Activated CD4-positive, alpha-beta T cell treated with anti-CD3 and anti-CD28 coated beads for 4 hours (primary cell): Measurements from ENCODE around the gene B3GALT2.
A peak's percentile ranks its signal among the peaks of the same experiment; 100 is the strongest.
"Not testable (repeated sequence)": the region's sequence is repeated elsewhere in the genome, so short reads cannot be mapped to it uniquely, and the experiment has no call there.

Source experiments
- DNase-seq, 2 donors: peaks; one replicate each; pipeline ENCODE4 v3.0.0-alpha.2; 2020

The B3GALT2 gene, protein sequence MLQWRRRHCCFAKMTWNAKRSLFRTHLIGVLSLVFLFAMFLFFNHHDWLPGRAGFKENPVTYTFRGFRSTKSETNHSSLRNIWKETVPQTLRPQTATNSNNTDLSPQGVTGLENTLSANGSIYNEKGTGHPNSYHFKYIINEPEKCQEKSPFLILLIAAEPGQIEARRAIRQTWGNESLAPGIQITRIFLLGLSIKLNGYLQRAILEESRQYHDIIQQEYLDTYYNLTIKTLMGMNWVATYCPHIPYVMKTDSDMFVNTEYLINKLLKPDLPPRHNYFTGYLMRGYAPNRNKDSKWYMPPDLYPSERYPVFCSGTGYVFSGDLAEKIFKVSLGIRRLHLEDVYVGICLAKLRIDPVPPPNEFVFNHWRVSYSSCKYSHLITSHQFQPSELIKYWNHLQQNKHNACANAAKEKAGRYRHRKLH

DNA sequence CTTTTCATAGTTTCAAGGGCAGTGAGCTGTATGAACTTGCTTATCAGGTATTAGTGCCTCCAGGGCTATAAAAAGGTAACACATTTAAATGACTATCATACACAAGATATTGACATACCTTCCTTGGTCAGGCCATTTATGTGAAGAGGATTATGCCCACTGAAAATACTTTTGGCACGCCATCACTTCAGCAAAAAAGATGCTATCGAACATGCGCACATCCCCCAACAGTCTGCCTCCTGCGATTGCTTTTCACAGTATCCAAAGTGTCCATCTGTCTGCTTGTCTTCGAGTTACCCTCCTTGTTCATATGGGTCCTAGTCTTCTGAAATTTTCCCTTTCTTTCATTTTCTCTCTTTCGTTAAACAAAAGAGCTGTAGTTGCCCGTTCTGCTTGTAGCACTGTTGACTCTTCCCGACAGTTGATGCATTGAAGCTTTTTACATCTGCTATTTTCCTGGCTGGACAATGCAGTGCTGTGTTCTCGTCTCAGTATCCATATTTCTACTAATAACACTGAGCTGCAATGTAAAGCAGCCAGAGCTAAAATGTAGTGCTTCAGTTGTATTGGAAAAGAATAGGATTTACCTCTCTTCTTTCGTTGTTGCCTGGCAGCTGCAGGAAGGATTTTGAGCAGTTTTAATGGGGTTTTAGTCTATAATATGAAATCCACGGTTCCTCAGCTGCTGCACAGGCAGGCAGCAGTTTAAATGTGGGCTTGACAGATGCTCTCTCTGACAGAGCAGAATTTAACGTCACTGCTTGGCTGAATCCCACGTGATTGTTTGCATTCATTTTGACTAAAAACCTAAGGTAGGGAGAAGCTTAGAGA is at the start of gene B3GALT2:
TSS of gene B3GALT2 (minus strand) at position 713 of the 831 bp plus-strand sequence. CDS start 5,051 bp downstream, outside the sequence.
- DNase-seq, result peak in 1 of 2 donors; percentile 6

DNA sequence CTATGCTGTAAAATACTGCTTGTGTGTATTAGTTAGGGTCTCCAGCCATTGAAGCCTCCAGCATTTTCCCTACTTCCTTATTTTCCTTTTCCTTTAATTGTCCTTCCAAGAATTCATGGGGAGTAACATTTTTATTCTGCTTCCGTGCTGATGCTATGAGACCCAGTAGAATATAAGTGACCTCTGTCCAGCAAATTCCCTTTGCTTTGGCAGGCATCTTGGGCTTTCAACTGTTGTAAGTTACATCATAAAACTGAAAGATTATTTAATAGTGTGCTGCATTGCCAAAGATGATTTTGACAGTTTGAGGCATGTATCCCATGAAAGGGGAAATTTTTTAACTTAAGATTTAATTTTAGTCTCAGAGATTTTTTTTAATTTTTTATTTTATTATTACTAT is 48.1 kb upstream of the B3GALT2 start:
- DNase-seq, result no peak

DNA sequence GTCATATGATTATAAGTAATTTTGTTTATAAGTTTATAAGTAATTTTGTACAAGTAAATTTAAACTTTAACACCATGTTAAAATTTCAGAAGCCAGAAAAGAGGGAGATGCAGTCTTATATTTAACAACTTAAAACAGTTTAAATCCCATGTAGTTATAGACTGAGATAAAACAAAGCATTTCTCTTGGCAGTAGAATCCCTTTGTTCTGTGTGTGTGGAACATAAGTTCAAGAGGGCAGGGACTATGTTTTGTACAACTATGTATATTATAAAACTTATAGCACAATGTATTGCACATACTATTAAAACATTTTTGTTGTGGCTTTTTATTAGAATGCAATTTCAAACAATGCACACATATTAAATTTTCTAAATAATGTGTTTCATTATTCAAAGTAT is 44.7 kb upstream of the B3GALT2 start:
- DNase-seq, result not testable (repeated sequence)

DNA sequence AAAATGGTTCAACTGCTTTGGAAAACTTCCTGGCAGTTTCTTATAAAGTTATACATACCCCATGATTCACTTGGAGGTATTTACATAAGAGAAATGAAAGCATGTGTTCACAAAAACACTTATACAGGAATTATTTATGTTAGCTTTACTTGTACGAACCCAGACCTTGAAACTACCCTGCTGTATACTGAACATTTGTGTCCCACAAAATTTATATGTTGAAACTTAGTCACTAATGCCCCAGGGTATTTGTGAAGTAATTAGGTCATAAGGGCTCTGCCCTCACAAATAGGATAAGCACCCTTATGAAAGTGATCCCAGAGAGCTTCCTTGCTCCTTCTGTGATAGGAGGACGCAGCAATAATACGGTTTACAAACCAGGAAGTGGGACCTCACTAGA is 42.7 kb upstream of the B3GALT2 start:
- no peak for DNase-seq

DNA sequence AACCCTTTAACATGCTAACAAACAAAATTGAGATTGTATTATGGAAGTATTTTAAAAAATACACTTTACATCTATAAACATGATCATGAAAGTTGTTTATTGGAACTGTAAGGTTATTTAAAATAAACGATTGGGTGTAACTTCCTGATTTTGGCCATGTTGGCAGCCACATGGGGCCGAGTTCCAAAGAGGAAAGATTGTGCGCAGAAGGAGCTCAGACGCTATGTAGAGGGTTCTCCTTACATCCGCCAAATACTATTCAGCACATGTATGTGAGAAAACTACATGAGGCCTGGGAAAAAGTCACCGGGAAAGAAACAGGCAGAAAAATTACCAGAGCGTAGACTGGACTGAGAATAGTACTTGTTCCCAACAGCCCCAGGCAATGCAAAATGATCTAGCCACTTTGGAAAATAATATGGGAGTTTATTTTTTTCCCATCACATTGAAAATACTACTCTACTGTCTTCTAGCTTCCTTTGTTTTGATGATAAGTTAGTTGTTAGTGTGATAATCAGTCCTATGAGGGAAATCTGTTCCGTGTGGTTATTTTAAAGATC is 35.7 kb upstream of the B3GALT2 start:
- DNase-seq, result no peak

DNA sequence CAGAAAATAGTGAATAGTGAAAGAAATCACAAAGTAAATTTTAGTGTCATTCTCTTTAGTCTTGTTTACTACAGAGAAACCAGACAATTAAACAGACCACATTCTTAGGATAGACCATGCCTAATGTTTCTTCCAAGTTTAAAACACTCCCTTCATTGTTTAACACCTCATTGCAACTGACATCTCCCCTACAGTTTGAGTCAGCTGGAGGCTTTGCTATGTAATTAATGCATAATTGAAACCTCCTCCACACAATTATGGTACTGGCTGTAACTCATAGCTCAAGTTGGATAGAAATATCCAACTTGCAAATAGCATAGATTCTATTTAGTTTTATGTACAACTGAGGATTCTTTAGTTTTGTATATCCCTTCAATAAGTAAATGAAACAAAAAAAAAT is 35.2 kb upstream of the B3GALT2 start:
- no peak for DNase-seq

DNA sequence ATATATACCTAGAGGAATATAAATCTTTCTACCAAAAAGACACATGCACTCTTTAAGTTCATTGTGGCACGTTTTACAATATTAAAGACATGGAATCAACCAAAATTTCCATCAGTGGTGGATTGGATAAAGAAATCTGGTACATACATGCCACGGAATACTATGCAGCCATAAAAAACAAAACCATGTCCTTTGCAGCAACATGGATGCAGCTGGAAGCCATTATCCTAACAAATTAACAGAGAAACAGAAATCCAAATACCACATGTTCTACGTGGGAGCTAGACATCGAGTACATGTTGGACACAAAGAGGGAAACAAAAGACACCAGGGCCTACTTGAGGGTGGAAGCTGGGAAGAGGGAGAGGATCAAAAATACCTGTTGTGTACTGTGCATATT is 33.0 kb upstream of the B3GALT2 start:
- no peak for DNase-seq

DNA sequence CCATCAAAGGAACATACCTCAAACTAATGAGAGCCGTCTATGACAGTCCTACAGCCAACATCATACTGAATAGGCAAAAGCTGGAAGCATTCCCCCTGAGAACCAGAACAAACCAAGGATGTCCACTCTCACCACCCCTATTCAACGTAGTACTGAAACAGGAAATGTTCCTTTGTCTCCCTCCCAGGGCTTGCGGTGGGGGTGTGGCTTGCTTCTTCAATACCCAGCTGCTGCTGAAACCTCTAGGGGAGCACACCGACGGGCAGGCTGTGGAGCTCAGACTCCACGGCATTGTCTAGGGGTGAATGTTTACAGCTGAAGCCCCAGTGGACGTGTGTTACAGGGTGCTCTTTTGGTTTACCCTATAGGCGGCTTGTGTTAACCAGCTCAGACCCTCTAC is 30.5 kb upstream of the B3GALT2 start:
- DNase-seq, result no peak

DNA sequence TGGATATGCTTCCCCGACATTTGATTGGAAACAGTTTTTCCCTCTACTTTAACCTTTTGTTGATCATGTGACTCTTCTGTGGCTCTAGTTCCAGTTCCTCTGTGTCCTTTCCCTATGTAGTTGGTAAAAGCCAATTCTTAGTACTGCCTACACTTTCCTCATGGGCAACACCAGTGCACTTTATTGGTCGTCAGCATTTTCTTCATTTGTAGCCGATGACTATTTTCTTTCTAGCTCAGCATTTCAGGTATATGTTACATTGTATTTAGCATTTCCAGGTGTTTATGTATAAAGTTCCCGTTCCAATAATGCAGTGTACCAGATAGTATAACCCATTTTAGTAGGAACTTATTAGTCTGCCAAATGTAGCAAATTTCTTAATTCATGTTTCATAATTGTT is 27.6 kb upstream of the B3GALT2 start:
- no peak for DNase-seq

DNA sequence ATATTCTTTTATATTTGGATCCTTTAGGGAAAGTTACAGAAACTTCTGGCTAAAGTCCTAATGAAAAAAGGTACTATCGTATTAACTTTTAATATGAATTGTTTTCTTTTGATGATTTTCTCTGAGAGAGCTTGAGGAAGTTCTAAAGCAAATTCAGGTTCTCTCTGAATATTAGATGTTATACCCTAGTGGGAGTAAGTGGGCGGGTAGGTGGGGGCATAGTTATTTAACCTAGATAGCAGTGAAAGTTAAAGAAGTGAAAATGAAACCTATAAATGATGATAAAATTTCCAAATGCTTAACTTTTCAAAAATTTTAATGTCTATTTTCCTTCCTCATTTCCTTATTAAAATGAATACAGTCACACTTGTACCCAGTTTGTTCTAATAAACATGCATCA is 26.2 kb upstream of the B3GALT2 start:
- DNase-seq, result no peak

DNA sequence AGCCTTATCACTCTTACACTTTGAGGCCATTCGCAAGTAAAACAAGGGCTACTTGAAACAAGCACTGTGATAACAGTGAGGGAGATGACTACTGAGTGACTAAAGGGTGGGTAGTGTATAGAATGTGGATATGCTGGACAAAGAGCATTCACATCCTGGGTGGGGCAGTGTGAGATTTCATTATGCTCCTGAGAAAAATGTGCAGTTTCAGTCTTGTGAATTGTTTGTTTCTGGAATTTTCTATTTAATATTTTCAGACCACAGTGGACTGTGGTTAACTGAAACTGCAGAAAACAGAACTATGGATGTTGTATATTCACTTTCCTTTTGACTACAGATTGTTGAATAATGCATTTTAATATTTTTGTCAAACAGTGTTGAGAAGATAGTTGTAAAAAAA is 25.1 kb upstream of the B3GALT2 start:
- DNase-seq, result no peak

DNA sequence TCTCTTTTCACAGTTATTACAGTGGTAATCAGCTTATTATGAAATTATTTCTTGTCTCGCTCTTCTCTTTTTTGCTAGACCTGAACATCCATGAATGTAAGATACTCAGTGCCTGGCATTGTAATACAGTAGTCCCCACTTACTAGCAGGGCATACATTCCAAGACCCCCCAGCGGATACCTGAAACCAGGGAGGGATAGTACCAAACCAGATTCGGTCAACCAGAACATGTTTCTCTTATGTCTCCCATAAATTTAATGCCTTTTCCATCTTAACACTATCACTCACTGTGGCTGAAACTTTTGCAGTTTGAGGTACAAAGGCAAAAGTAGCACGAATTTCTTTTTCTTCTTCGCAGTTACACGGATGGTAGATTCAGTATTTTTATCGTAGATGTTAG is 24.6 kb upstream of the B3GALT2 start:
- no peak for DNase-seq

DNA sequence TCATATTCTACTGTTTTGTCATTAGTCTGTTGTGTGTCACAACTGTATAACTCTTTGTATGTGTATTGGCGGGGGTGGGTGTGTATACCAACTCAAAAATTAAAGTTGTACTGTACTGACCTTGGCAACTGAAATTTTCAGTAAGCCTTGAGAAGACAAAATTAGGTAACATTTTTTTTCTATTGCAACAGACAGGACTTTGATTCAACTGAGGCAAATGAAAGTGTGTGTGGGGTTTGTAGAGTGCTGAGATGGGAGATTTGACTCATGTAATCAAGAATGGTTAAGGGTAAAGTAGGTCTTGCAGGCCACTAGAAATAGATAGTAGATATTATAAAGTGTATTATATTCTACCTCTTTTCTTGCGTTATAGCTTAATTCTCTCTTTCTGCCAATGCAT is 14.6 kb upstream of the B3GALT2 start:
- DNase-seq, result no peak

DNA sequence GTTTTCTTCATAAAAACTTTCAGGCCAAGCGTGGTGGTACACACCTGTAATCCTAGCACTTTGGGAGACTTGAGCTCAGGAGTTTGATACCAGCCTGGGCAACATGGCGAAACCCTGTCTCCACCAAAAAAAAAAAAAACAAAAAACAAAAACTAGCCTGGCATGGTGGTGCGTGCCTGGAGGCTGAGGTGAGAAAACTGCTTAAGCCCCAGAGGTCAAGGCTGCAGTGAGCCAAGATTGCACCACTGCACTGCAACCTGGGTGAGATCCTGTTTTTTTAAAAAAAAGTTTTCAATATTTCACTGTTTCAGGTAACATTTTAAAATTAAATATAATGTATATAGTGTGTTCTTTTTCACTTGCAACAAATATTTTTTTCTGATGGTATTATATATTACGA is 13.5 kb upstream of the B3GALT2 start:
- no peak for DNase-seq

DNA sequence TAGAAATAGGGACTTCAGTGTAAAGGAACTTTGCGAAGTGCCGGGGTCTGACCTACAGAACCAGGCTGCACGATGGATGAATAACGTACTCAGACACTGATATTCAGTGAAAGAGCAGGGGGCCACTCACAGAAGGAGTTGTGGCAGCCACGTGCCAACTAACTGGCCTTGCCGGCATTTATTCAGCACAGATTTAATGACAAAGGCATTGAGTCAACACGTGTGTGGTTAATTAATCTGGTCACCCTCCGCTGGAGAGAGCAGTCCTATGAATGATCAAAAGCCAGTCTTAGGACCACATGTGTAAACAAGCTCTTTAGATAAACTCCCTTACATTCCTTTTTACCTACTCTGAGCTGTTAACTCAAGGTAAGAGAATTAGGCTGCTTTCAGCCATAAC is 6.2 kb upstream of the B3GALT2 start:
- no peak for DNase-seq

DNA sequence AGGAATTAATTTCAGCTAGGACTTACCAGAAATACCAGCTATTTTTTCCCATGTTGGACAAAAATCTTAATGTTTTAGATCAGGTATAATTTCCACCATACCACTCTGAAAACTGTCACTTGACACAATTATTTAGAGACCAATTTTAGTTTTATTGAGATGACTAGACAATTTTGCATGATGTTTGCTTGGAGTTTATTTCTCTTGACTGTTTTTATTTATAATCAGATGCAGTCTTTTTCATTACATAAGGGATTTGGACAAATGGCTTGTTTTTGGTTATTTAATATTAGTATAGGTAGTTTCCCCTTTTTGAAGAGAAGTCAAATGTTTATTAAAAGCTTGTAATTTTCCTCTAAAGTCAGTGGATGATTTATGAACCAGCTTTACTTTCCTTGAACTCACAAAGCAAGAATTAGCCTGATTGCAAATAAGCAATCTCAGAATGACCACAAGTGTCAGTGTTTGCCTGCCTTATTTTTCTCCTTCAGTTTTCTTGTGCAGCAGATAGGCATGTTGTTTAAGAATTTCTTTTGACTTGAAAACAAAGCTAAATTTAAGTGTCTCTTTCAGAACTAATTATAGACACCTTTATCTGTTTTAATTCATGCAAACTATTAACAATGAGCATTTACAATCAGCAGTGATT is 3.8 kb upstream of the B3GALT2 start:
- no peak for DNase-seq

DNA sequence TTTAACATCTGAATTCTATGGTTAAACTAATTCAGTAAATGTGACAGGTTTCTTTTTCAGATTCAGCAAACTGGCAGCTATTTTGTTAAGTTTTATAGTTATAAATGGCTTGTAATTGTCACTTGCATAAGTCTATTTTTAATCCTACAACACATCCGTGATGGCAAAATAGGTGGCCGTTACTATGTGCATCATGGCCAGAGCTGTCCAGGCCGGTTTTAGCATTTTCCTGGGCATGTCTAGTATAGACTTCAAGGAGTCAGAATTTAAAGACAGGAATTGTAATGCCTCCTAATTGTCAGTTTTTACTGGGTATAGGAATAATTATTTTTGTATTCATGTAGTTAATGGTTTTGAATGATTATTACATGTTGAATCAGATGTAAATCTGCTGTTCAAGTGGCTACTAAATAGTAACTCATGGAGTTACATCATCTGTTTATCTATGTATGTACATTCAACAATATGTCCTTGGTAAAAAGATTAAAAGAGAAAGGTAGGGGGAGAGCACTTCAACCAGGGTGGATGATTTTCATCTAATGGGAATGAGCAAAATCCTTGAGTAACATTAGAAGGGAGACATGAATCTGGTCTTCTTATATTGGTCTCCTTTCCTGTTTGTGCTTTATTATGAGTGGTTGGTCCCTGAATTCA is 3.2 kb upstream of the B3GALT2 start:
- DNase-seq, result no peak

DNA sequence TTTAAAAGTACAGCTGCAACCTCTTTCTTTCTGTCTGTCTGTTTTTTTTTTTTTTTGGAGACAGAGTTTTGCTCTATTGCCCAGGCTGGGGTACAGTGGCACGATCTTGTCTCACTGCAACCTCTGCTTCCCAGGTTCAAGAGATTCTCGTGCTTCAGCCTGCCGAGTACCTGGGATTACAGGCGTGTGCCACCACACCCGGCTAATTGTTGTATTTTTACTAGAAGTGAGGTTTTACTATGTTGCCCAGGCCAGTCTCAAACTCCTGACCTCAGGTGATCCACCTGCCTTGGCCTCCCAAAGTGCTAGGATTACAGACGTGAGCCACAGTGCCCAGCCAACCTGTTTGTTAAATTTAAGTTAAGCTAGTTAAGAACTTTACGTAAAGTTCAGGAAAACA is 2.5 kb upstream of the B3GALT2 start:
- DNase-seq, result not testable (repeated sequence)

DNA sequence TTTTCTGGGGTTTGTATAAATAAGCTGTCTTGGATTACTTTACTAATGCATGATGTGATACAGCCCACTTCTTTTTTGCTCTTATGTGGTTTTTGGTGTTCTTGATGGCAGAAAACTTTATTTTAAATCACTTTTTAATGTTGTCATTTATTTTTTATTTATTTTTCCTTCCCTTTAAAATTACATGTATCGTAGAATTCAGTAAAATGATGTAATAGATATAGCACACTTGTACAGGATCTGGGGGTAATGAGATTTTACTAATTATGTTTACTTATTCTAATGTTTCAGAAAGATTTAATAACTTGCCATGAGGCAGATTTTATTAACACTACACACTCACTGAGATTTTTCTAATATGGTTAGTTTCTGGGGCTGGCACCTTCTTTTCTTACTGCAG is 701 bp upstream of the B3GALT2 start:
- no peak for DNase-seq

DNA sequence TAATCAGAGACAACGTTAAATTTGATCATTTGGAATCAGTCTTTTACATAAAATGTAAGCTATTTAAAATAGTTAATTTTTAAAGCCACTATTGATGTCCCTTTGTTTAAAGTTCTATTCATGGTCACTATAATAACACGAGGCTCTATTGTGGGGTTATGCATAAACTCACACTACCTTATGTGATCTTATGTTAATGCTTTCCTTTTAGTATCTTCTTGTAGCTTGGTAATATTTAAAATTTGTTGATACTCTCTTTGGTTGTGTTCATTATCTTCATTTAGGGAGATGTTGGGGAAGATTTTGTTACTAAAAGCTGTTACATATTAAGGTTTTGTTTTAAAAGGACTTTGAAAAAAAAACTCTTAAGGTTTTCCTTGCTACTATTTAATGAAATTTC is 1.2 kb downstream of the B3GALT2 start:
- no peak for DNase-seq

DNA sequence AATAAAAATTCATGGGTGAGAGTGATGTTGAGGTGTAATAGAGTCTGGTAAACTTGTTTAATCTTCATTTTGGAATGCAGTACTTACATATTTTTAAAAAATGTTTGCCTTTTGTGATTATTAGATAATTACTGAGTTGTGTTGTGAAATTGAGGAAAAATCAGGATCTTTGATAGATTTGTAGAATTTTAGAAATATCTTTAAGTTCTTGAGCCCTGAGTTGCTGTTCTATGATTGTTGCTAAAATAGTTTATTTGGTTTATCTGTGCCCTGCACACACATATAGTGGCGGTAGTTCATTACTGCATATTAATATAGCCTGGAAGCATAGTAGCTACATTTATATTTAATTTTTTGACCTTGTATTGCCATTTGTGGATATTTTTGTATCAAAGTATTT is 1.6 kb downstream of the B3GALT2 start:
- DNase-seq, result no peak

DNA sequence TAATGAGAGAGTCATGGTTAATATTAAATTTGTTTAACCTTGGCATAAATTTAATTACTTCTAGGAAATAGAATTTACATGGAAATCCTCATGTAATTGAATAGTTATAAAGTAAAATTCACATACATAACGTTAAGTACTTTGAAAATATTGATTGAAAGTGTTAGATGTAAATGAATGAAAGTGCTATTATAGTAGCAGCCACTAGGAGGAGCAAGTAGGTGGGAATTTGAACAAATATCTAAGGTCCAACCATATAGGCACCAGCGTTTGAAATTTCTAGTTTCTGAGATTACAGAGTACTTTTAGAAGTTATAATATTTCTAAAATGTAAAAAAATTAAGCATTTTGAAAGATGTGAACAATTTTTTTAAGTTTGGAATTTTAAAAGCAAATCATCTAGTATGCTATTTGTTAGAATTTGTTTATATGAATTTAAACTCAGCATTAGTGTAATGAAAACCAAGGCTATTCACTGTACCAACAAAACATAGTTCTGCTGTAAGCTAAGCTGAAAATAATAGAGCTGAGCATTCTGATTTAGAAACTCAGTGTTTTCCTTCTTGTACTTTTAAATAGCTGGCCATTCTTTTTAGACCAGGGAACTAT is 3.3 kb downstream of the B3GALT2 start:
- peak in 1 of 2 donors; percentile 29 for DNase-seq
